RWPE1 (cell line): ENCODE data around the gene SLC6A18.

Experiments used
- CTCF ChIA-PET: fragments of 350-600 bp; sonication (Branson Sonifier 250); formaldehyde crosslinking; extraction: SDS; loops from one replicate; lab custom pipeline; 2021; lab: Yijun Ruan, JAX
- POLR2A ChIA-PET: fragments of 400-600 bp; formaldehyde crosslinking; extraction: SDS; loops from one replicate; lab custom pipeline; 2020; ENCODE audit warnings: antibody characterized with exemption; ENCODE audit not compliant: low non-redundant PET; lab: Yijun Ruan, JAX
- DNase-seq: peaks from one replicate; pipeline ENCODE4 v3.0.0; 2012; ENCODE audit warnings: low spot score
- H3K27ac ChIP-seq: fragments of 450-650 bp; 2 replicates; pipeline ENCODE4 v1.5.1; 2017
- TF ChIP-seq, protein P1 (sequence below): fragments of 450-650 bp; conservative IDR thresholded peaks from 2 replicates; pipeline ENCODE4 v1.5.1; 2017; ENCODE audit warnings: low read depth, mild to moderate bottlenecking

Gene SLC6A18

DNA sequence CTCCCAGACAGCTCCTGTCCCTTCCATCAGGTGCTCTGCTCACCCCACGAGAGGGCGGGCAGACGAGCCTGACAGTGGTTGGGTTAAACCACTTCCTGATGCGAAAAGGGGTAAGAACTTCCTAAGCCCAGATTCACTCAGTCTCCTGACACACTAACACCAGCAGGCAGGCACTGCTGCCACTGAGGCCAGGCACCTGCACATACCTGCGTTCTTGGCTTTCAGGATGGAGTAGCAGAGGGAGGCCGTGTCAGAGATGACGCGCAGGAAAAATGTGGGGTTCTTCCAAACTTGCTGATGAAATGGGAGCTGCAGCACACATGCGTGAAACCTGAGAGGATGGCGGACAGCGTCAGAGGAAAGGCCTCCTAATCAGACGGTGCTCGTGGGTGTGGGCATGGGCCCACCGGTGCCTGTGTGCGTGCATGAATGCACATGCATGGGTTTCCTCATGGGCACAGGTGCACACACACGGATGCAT lies 29.9 kb downstream of the SLC6A18 start:
- ChIA-PET POLR2A (no interaction called here), CTCF (no interaction called here)
- no peak for DNase-seq
- H3K27ac ChIP-seq, result no peak overlapping the region
- TF ChIP-seq, protein P1, sequence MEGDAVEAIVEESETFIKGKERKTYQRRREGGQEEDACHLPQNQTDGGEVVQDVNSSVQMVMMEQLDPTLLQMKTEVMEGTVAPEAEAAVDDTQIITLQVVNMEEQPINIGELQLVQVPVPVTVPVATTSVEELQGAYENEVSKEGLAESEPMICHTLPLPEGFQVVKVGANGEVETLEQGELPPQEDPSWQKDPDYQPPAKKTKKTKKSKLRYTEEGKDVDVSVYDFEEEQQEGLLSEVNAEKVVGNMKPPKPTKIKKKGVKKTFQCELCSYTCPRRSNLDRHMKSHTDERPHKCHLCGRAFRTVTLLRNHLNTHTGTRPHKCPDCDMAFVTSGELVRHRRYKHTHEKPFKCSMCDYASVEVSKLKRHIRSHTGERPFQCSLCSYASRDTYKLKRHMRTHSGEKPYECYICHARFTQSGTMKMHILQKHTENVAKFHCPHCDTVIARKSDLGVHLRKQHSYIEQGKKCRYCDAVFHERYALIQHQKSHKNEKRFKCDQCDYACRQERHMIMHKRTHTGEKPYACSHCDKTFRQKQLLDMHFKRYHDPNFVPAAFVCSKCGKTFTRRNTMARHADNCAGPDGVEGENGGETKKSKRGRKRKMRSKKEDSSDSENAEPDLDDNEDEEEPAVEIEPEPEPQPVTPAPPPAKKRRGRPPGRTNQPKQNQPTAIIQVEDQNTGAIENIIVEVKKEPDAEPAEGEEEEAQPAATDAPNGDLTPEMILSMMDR, result no peak

DNA sequence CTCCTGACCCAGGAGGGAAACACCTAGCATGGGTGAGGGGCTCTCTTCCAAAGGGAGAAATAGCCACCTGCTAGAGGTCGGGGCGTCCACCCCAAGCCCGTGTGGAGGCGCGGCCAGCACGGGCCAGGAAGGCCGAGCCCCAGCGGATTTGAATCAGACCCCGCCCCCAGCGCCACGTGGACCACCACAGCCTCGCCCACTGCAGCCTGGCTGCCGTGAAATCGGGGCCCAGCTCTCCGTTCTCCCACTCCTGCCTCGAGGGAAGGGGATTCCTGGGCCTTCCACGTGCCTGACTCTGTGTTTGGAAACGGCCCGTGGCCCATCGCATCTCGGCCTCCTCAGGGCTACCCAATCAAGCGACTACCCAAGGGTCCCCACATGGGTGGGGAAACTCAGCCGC lies 31.6 kb downstream of the SLC6A18 start:
- CTCF ChIA-PET, result no interaction called here
- POLR2A ChIA-PET, result no interaction called here
- DNase-seq, result no peak
- TF ChIP-seq, protein P1, result no peak
- no peak overlapping the region for H3K27ac ChIP-seq

DNA sequence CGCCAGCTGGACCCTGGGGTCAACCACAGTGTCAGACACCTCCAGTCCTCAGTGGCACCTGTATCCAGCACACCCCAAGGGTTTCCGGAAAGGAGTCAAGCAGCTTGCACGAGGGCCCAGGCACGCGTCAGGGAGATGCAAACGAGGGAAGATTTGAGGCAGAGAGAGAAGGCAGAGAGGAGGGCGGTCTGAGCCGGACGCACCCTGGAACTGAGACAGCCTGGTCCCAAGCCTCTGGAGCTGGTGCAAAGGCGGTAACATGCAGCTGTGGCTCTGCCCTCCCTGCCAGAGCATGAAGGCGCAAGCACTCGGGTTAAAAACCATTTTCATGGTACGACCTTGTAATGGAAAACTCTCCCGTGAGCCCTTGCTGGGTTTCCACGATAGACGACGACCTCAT lies 32.2 kb downstream of the SLC6A18 start:
- POLR2A ChIA-PET, result no interaction called here
- DNase-seq, result no peak
- CTCF ChIA-PET, result no interaction called here
- H3K27ac ChIP-seq, result no peak overlapping the region
- TF ChIP-seq, protein P1, result no peak

DNA sequence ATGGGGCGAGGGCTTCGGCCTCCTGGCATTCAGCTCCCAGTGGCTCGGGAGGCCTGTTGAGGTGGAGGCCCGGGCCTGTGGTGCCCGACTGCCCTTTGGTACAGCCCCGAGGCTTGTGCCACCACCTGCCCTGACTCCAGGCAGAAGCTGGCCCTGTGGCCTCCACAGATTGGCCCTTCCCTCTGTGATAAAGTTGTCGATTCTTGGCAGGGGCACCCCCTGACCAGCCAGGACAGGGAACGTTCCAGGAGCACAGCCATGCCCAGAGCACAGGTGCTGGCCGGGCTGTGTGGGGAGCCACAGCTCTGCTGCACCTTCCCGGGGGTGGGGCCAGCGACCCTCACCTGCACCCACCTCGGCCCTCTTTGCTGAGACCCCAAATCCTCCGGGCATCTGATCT lies 32.7 kb downstream of the SLC6A18 start:
- H3K27ac ChIP-seq, result no peak overlapping the region
- TF ChIP-seq, protein P1, result no peak
- CTCF ChIA-PET, result no interaction called here
- POLR2A ChIA-PET, result no interaction called here
- no peak for DNase-seq

DNA sequence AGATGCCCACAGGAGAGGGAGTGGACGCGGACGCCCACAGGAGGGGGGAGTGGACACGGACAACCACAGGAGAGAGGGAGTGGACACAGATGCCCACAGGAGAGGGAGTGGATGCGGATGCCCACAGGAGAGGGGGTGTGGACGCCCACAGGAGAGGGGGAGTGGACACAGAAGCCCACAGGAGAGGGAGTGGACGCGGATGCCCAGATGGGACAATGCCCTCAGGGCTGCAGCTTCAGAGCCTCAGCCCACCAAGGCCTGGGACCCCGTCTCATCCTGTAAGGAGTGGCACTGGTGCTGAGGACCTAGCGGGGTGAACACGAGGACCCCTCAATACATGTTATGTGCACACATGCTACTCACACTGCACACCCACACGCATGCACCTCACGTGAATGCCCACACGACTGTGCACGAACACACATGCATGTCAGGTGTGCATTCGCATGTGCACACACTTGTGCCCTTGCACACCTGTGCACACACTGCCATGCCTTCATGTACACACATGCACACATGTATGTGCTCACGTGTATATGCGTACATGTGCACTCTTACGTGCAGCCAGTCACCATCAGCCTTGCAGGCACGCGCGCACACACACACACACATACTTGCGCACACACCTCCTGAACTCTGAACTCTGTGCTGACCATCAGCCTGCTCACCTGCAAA lies 34.8 kb downstream of the SLC6A18 start:
- POLR2A ChIA-PET, result no interaction called here
- TF ChIP-seq, protein P1, result no peak
- DNase-seq, result no peak
- CTCF ChIA-PET, result no interaction called here
- no peak overlapping the region for H3K27ac ChIP-seq

DNA sequence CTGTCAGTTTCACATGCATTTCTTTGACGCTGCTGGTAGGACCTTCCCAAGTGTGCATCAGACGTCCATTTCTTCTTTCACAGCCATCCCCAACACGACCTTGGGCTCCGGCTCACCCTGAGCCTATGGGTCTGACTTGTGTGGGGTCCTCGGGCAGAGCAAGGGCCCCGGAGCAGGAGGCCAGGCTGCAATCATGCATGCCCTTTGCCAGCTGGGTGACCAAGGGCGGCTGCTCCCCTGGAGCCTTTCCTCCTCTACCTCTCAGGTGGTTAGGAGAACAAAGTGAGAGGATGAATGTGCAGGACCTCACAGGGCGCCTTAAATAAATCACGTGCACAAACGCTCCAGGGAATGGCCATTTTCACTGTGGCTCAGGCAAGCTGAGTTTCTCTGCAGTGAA lies 36.5 kb downstream of the SLC6A18 start:
- CTCF ChIA-PET, result no interaction called here

More for the DNA sequence above, 36.5 kb downstream of the SLC6A18 start:
- POLR2A ChIA-PET, result no interaction called here
- TF ChIP-seq, protein P1, result no peak
- no peak overlapping the region for H3K27ac ChIP-seq
- no peak for DNase-seq
